Activated naive CD4-positive, alpha-beta T cell (primary cell): ENCODE measurements around the gene CRYGC.
"Not testable (repeated sequence)": the region's sequence is repeated elsewhere in the genome, so short reads cannot be mapped to it uniquely, and the experiment has no call there.

Source experiments
- DNase-seq, 4 experiments: peaks; one replicate each; lab custom pipeline; 2025; lab: John Stamatoyannopoulos, UW

CRYGC gene, protein sequence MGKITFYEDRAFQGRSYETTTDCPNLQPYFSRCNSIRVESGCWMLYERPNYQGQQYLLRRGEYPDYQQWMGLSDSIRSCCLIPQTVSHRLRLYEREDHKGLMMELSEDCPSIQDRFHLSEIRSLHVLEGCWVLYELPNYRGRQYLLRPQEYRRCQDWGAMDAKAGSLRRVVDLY

DNA sequence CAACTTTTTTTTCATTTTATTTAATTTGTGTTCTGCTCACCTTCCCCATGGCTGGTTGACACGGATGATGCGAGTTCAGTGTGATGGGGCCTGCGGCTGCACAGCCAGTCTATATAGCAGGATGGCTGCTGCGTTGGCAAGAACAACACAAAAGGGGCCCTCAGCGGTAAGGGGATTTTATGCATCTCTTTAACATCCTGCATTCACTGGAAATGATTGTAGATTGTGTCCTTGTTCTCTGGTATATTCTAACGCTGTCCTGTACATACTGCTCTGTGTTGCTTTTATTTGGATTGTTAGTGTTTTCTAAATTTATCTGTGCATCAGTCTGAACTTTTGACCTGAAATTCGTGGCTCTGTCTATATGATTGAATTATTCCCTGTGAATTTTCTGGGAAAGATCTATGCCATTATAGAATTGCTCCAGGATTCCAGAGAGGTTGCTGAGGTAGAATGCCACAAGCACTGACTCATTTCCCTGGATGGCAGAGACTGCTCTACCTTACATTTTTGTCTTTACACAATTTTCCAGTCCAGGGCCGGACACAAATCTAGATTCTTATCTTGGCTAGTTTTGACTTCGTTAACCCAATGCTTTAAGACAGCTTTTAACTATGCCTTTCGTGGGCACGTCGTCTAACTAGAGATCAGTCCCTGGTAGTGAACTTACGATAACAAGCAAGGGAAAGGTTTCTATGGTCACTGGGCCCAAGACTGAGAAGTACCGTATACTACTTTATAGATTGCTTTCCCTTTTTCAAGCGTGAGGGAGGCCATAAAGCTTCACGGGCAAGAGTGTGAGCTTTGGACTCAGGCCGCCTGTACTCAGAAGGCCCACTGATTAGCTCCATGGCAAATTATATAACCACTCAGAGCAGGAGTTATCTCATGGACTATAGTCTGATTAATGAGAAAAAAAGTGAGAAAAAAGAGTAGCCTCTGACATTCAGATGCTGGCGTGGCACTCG lies at the start of gene CRYGC:
Gene CRYGC, minus strand, starts transcription at position 85 of the 968 bp plus-strand sequence. Its CDS starts 36 bp downstream, at position 49.
- DNase-seq = no peak

DNA sequence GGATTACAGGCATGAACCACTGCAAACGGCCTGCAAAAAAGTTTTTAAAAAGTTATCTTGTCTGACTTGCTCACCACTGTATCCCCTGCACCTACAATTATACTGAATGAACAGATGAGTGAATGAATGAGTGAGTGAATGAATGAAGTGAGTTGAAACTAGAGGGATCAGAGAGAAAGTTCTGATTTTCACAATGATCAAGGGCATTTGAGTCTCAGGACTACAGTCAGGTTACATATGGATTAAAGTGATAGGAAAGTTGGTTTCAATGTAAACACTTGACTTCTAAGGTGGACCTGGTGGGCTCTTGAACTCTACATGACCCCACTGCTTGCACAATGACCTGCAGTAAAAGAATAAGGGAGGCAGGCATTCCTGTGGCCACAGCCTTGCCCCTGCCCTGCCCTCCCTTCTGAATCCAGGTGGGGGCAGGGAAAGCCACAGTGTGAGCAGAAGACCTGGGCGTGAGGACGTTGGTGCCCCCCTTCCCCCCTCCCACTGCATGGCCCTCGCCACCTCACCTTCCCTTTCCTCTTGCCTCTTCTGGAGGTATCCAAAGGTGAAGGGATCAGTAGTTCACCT lies 49.5 kb upstream of the CRYGC start:
- DNase-seq = no peak

DNA sequence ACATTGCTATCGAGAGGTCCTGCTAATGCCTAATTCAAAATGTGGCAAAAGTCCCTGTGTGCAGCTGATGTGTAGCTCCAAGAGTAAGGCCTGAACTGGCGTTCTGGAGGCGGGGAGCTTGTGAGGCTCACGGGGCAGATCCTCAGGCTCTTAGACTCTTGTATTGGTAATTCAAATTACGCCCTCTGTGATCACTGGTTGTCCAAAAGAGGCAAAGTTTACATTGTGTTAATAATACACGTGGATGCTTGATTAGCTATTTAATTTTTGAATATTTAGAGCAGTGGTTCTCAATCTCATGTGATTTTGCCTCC lies 46.2 kb upstream of the CRYGC start:
- no peak for DNase-seq

DNA sequence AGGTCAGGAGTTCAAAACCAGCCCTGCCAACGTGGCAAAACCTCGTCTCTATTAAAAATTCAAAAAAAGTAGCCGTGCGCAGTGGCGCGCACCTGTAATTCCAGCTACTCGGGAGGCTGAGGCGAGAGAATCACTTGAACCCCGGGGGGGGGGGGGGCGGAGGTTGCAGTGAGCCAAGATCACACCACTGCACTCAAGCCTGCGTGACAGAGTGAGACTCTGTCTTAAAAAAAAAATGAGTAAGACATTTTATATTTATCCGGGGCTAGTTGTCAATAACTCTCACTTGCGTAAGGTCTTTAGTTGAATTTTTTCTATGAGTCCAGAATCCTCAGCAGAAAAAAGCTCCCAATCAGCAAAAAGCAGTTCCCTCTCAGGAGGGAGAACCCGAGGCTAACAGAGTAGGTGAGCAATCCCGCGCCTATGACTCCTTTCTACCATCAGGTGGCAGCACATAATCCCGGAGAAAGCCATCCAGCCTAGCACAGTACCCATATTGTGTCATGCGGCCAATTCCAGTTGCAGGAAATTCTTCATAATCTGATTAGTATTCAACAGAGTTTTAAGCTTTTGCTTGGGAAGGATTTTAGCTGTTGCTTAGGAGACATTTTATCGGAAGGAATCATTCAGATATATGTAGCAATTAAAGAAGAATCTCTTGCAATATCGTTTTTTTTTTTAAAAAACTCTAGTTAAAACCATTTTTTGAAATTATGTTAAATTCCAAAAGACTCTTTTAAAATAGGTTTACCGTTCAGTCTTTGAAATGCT lies 45.6 kb upstream of the CRYGC start:
- peak in 3 of 4 experiments; percentile 2 to 27 (median 5) for DNase-seq

DNA sequence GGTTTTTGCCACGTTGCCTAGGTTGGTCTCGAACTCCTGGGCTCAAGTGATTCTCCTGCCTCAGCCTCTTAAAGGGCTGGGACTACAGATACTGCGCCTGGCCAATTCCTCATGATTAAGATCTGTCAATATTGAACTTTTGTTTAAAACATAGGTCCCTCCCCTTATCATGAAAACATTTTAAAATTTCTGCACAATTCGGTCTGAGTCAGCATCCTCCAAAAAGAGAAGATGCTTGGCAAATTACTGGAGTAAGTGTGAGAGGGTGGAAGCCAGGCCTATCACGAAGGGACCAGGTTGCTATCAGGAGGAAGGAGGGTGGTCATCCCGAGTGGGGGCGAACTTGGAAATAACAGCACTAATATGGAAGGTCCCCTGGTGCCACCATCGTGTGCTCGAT lies 44.5 kb upstream of the CRYGC start:
- no peak for DNase-seq

DNA sequence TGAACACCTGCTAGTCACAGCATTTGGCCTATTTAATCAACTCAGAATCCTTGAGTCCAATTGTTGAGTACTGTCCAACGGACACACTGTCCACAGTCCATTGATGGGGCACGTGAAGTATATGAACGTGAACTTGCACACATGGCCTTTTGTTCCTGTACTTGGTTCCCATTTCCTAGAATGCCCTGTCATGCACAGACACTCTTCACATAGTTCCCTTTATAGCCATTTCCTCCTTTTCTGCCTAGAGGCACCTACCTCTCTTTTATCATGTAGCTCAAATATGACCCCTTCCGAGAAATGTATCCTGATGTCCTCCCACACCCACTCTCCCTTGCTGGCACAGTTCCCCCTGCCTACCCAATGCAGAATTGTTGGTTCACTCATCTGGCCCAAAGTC lies 42.5 kb upstream of the CRYGC start:
- no peak for DNase-seq

DNA sequence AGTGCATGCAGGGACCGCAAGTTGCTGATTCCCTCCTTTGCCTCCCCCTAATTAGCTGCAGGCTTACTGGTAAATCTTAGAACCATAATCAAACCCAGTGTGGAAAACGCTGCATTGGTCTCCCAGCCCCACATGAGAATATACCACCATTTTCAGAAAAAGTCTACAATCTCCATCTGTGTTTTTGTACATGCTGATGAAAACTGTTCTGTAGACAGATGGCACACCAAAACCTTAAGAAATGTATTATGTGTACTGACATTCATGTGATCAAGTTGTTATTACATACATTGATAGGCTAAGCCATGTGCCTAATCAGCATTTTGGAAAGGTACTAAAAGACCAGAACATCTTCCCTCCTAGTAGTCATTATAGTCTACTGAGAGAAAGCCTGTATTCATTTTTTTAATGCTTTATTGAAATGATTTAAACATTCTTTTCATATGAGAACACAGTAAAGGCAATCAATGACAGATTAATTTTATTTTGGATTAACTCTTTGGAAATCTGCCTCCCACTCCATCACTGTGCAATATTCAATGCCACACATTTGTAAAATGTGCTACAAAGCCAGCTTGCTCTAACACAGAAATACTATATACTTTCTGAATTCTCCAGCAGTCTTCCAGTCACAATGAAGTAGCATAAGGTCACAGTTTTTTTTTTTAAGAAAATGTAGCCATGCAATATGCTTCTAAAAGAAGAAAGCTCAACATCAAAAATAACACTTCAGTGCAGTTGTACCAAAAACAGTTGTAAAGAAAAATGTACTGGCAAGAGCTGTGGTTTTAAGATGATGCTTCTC lies 35.5 kb upstream of the CRYGC start:
- no peak for DNase-seq

DNA sequence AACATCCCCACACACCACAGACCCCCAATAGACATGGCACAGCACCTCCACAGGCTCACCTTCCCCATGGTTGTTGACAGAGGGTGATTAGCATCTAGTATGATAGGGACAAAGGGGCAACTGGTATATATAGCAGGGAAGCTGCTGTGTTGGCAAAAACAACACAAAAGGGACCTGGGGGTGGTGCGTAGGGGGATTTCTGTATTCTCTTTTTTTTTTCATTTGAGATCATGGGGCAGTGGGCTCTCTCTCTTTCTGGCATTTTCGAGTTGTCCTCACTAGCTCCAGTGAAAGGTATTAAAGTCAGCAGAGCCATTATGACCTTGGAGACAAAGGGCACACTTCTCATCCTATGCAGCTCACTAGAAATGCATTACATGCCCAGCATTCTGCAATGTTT lies 33.9 kb upstream of the CRYGC start, which contains the start of gene CRYGA:
Gene CRYGA, minus strand, starts transcription at position 101 of the 400 bp plus-strand sequence. Its CDS starts 33 bp downstream, at position 68.
- DNase-seq = no peak

DNA sequence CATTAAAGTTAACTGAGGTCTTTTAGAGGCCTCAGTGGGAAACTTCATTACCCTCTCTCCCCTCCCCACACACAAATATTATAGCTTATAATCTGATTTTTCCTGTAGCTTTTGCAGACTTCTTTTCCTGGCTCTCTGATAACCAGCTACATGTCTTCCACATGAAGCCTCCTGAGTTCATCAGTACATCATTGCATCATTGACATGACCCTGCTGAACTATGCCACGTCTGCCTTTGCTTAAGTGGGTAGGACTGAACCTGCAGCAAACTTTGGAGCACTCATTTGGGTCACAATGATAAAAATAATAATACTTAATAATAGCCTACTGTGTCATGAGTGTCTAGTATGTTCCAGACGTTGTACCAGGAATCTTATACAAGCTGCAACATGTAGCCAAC lies 26.8 kb upstream of the CRYGC start:
- DNase-seq = no peak

DNA sequence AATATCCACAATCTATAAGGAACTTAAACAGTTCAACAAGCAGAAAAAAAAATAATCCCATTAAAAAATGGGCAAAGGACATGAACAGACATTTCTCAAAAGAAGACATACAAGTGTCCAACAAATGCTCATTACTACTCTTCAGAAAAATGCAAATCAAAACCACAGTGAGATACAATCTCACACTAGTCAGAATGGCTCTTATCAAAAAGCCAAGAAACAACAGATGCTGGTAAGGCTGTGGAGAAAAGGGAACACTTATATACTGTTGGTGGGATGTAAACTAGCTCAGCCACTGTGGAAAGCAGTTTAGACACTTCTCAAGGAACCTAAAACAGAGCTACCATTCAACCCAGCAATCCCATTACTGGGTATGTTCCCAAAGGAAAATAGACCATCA lies 23.5 kb upstream of the CRYGC start:
- no peak for DNase-seq

DNA sequence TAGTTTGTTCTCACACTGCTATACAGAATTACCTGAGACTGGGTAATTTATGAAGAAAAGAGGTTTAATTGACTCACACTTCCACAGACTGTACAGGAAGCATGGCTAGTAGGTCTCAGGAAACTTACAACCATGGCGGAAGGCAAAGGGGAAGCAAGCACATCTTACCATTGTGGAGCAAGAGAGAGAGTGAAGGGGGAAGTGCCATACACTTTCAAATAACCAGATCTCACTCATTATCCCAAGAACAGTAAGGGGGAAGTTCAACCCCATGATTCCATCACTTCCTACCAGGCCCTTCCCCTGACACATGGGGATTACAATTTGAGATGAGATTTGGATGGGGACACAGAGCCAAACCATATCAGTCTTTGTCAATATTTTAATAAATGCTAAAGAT lies 21.3 kb upstream of the CRYGC start:
- DNase-seq = no peak

DNA sequence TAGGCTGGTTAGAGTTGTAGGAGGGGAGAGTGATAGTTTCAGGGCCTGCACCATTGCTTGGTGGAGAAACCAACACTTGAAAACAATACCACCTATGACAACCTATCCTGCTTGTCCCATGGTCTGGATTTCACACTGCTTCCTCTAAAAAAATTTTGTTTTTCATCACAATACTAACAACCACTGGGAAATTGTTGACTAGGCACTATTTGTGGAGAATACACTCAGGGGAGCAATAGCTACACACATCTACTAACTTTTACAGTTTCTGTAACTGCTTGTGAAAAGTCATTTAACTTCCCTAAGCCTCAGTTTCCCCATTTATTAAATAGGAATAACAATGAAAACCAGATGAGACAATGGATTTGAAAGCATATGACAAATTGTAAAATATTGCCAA lies 20.5 kb upstream of the CRYGC start:
- DNase-seq = no peak

DNA sequence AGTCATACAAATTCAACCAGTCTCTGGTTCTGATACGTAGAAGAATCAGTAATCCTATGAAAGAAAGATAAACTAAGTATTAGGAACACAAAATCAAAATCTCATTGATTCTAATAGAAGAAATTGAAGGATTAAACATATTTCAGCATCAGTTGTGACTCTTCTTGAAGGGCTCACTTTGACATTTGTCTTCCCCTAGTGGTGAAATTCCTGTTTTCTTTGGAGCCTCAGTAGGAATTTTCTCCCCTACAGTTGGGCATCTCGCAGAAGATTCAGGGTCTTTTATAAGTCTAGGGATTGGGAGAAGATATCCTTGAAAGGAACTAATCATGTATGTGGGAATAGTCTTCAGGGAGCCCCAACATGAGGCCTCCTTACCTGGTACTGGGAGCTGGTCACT lies 19.2 kb upstream of the CRYGC start:
- DNase-seq = no peak

DNA sequence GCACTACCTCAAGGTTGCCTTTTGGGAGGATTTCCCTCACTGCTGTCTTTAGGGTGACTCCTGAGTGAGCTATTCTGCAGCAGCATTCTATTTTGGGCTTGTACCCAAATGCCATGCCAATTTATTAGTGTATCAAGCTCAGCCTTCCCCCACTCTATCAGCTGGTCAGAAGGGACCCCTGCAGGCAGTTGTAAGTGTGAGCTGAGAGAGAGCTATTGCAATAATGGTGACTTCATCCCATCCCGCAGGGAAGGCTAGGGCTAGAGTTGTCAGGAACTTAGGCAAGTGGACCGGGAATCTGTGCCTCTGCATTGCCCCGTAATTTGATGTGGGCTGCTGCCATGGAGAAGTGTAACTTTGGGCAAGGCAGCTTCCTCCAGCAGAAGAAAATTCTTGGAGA lies 18.1 kb upstream of the CRYGC start:
- DNase-seq = no peak

DNA sequence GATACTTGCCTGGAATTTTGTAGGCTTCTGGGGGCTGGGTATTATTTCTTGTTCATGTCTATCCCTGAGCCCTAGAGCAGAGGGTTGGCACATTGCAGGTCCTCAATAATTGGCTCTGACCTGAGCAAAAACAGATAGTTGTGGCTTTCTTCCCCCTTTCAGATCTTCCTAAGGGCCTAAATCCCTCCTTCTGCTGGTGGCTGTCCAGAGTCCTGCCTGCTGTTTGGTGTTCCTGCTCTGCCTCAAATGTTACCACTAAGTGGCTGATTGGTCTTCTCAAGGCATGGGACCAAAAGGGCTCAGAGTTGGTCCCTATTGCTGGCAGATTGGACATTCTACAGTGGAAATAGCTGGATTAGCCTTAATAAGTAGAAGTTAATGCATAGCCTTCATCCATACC lies 17.4 kb upstream of the CRYGC start:
- DNase-seq = no peak

DNA sequence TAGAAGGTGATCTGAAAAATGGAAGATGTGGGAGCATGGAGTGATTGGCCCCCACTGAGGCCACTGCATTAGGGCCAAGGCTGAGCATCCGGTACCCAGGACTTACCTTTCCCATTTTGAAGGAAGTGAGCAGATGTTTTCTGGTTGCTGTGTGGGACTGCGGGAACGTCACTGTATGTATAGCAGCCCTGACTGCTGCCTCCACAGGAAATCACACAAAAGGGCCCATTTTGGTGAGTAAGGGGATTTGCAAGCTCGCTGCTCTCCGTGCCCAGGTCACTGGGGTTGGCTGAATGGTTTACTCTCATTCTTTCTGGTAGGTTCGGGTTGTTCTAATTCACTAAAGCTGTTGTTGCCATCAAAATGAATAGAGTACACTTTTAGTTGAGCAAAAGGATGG lies 16.4 kb upstream of the CRYGC start, which contains the start of gene CRYGB:
Gene CRYGB, minus strand, starts transcription at position 153 of the 400 bp plus-strand sequence. Its CDS starts 38 bp downstream, at position 115.
- no peak for DNase-seq

DNA sequence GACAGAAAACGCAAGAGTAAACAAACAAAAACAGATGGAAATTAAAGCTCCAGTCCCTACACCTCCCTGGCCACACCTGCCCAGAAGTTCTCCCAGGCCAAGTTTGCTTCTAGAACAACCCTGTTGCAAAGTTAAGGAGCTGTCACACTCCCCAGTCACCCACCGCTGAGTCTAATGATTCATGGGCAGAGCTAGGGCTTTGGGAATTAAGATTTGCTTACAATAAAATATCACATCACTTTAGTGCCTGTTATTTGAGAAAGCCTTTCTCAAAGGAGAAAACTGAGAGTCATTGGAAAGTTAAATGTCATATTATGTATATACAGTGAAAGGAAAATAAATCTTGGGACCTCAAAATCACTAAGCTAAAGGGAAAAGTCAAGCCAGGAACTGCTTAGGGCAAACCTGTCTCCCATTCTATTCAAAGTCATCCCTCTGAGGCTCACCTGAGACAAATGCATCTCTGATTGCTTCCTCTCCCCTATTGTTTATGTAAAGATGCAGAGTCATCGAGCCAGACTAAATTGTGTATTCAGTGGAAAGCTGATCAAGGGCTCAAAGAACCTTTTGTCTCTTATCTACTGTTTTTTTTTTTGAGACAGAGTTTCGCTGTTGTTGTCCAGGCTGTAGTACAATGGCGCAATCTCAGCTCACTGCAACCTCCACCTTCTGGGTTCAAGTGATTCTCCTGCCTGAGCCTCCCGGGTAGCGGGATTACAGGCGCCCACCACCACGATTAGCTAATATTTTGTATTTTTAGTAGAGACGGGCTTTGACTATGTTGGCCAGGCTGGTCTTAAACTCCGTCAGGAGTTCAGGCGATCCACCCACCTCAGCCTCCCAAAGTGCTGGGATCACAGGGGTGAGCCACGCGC lies 13.5 kb upstream of the CRYGC start:
- no peak for DNase-seq

DNA sequence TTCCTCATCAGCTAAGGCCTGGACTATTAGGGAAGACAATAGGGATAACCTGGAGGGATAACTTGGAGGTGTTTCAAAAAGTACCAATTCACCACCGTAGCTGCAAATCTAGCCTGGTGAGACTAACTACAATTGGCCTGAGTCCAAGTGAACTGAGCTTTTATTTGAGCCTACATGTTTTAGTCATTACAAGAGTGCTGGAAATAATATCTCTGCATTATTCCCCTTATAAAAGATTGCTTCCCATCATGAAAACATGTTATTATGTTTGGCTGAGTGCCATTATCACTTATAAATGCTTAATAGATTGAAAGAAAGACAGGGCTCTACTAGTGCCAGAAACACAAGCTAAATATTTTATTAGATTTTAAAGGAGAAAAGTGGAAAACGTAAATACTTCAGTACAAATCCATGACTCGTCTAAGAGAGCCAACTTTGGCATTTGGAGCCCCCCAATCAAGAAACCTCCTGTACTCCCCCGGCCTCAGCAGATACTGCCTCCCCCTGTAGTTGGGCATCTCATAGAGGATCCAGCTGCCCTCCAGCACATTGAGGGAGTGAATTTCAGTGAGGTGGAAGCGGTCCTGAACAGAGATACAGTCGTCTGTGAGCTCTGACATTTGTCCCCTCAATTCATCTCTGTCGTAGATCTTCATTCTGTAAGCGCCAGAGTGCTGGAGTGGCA lies 12.8 kb upstream of the CRYGC start:
- no peak for DNase-seq

DNA sequence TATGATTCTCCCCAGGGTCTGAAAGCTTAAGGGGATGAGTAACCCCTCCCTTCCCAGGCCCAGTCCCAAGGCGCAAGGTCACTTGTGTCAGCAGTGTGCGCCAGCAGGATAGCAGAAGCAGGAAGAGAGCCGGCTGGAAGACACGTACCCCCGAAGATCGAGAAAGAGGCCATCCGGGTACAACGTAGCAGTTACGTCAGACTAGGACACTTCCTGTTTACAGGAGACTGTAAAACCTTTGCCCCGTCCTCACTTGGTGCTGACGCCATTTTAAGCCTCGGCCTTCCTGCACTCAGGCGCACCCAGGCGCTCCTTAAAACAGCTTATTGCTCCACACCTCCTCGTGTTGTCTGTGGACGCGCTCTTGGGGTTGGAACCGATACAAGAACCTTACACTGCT lies 9.8 kb upstream of the CRYGC start:
- DNase-seq = no peak

DNA sequence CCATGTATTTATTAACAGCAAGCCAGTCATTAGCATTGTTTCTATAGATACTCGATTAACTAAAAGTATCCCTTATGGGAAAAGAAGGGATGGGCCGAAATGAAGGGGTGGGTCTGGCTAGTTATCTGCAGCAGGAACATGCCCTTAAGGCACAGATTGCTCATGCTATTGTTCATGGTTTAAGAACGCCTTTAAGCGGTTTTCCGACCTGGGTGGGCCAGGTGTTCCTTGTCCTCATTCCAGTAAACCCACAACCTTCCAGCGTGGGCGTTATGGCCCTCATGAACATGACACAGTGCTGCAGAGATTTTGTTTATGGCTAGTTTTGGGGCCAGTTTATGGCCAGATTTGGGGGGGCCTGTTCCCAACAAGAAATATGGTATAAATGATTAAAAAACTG lies 8.7 kb upstream of the CRYGC start:
- not testable (repeated sequence) for DNase-seq
